MM.1S (cell line): ENCODE measurements around the gene MICALL2.

ENCODE experiments used
- DNase-seq: peaks from one replicate; pipeline ENCODE4 v3.0.0-alpha.2; 2015
- H2AFZ ChIP-seq: fragments of 300-600 bp; sonication (generic); 2 replicates; pipeline ENCODE4 v1.6.0; 2016; ENCODE audit warnings: antibody characterized with exemption, low read length
- H3F3A ChIP-seq: fragments of 300-600 bp; sonication (generic); 2 replicates; pipeline ENCODE4 v1.6.1; 2016; ENCODE audit warnings: mild to moderate bottlenecking, antibody characterized with exemption, low read length, moderate library complexity, mixed read lengths; ENCODE audit not compliant: insufficient read depth
- H3K27ac ChIP-seq: fragments of 300-600 bp; sonication (generic); 2 replicates; pipeline ENCODE4 v1.5.1; 2016; ENCODE audit warnings: mild to moderate bottlenecking, low read length
- H3K27me3 ChIP-seq: fragments of 300-600 bp; sonication (generic); replicated peaks from 2 replicates; pipeline ENCODE4 v1.6.0; 2016; ENCODE audit warnings: low read length; ENCODE audit not compliant: insufficient read depth
- H3K36me3 ChIP-seq: fragments of 300-600 bp; sonication (generic); replicated peaks from 2 replicates; pipeline ENCODE4 v1.6.1; 2016; ENCODE audit warnings: mild to moderate bottlenecking, low read length, mixed read lengths; ENCODE audit not compliant: insufficient read depth
- H3K4me1 ChIP-seq: fragments of 300-600 bp; sonication (generic); 2 replicates; pipeline ENCODE4 v1.6.1; 2016; ENCODE audit warnings: low read length, mixed read lengths
- H3K4me2 ChIP-seq: fragments of 300-600 bp; sonication (generic); 2 replicates; pipeline ENCODE4 v1.6.0; 2016; ENCODE audit warnings: low read depth, low read length
- H3K4me3 ChIP-seq: fragments of 300-600 bp; sonication (generic); 2 replicates; pipeline ENCODE4 v1.5.1; 2016; ENCODE audit warnings: low read length, mixed read lengths
- H3K79me2 ChIP-seq: fragments of 300-600 bp; sonication (generic); 2 replicates; pipeline ENCODE4 v1.6.1; 2016; ENCODE audit warnings: mixed run types, low read length, mixed read lengths
- H3K9ac ChIP-seq: fragments of 300-600 bp; sonication (generic); 2 replicates; pipeline ENCODE4 v1.6.1; 2016; ENCODE audit warnings: low read length, mixed read lengths
- H3K9me2 ChIP-seq: fragments of 300-600 bp; sonication (generic); replicated peaks from 2 replicates; pipeline ENCODE4 v1.6.1; 2016; ENCODE audit warnings: mild to moderate bottlenecking, low read length, mixed read lengths; ENCODE audit not compliant: insufficient read depth
- H3K9me3 ChIP-seq: fragments of 300-600 bp; sonication (generic); replicated peaks from 2 replicates; pipeline ENCODE4 v1.6.1; 2016; ENCODE audit warnings: mild to moderate bottlenecking, low read length, mixed read lengths; ENCODE audit not compliant: insufficient read depth
- H4K20me1 ChIP-seq: fragments of 300-600 bp; sonication (generic); 2 replicates; pipeline ENCODE4 v1.6.1; 2016; ENCODE audit warnings: mild to moderate bottlenecking, low read length, moderate library complexity, mixed read lengths; ENCODE audit not compliant: insufficient read depth
- EZH2 ChIP-seq: fragments of 300-600 bp; sonication (generic); optimal IDR thresholded peaks from 2 replicates; pipeline ENCODE3; 2017; ENCODE audit warnings: low read depth, mild to moderate bottlenecking, antibody characterized with exemption, low read length, mixed read lengths
- EZH2phosphoT487 ChIP-seq: fragments of 300-600 bp; sonication (generic); IDR thresholded peaks from 2 replicates; pipeline ENCODE4 v1.6.1; 2018; ENCODE audit warnings: antibody characterized with exemption, low read length
- TF ChIP-seq, protein P1 (sequence below): fragments of 300-600 bp; sonication (generic); IDR thresholded peaks from 2 replicates; pipeline ENCODE4 v1.5.1; 2016; ENCODE audit warnings: antibody characterized with exemption, low read length, mixed read lengths

MICALL2 gene

DNA sequence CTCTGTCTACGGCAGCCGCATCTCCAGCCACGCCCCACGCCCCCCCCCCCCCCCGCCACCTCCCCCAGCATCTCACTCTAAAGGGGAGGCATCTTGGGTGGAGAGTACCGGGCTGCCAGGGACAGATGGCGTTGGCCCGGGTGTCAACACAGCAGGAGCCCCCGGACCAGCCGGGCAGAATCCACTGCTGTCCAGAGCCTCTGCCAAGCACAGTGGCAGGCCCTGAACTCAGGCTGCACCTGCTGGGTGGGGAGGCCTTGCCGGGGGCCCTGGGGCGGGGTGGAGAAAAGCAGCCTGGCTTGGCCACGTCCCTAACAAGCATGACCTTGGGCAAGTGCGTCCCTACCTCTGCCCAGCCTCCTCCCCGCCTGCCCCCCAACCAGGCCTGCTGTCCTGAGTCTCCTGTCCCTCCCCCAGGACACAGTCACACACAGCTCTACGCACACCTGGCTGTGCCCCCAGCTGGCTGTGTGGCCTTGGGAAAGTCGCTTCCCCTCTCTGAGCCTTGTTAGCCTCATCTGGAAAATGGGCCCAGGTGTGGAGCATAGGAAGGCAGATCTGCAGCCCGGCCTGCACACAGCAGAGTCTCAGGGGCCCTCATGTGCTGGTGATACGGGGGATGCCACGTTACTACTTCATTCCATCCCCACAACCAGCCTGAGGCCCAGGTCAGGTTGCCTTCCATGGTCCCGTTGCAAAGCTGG lies 45.2 kb downstream of the MICALL2 start:
- Histone ChIP-seq H3K27ac (no peak overlapping the region), H3K36me3 (no peaks in the 10 kb centered on the region), H3K9me2 (no peaks in the 10 kb centered on the region), H3K9ac (no peak overlapping the region), H3K4me3 (no peak overlapping the region), H3K79me2 (no peaks in the 10 kb centered on the region), H4K20me1 (no peaks in the 10 kb centered on the region), H3F3A (no peaks in the 10 kb centered on the region), H3K9me3 (no peaks in the 10 kb centered on the region), H3K4me1 (peaks cover 9% of the 10 kb centered on the region), H3K27me3 (peaks cover 56% of the 10 kb centered on the region), H2AFZ (no peak overlapping the region), H3K4me2 (no peak overlapping the region)
- DNase-seq = no peak
- TF ChIP-seq EZH2 (no peak), EZH2phosphoT487 (no peak)

GRCh38 chr7:1412322-1413261 lies 46.7 kb downstream of the MICALL2 start:
- no peaks in the 10 kb centered on the region for H3K9me2 ChIP-seq
- peaks cover 5% of the 10 kb centered on the region; the same call in 1 of the 2 replicates for H3K4me1 ChIP-seq
- H3K27ac ChIP-seq = no peak overlapping the region
- no peaks in the 10 kb centered on the region for H4K20me1 ChIP-seq
- peak; percentile 81 for DNase-seq
- H3K79me2 ChIP-seq = no peaks in the 10 kb centered on the region
- H3K9me3 ChIP-seq = no peaks in the 10 kb centered on the region
- peaks cover 62% of the 10 kb centered on the region for H3K27me3 ChIP-seq
- H3K4me2 ChIP-seq = peak overlapping the region; percentile 63; the same call in 1 of the 2 replicates
- no peak overlapping the region for H3K9ac ChIP-seq
- H2AFZ ChIP-seq = peak overlapping the region; percentile 70
- TF ChIP-seq, protein P1, sequence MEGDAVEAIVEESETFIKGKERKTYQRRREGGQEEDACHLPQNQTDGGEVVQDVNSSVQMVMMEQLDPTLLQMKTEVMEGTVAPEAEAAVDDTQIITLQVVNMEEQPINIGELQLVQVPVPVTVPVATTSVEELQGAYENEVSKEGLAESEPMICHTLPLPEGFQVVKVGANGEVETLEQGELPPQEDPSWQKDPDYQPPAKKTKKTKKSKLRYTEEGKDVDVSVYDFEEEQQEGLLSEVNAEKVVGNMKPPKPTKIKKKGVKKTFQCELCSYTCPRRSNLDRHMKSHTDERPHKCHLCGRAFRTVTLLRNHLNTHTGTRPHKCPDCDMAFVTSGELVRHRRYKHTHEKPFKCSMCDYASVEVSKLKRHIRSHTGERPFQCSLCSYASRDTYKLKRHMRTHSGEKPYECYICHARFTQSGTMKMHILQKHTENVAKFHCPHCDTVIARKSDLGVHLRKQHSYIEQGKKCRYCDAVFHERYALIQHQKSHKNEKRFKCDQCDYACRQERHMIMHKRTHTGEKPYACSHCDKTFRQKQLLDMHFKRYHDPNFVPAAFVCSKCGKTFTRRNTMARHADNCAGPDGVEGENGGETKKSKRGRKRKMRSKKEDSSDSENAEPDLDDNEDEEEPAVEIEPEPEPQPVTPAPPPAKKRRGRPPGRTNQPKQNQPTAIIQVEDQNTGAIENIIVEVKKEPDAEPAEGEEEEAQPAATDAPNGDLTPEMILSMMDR = peak; percentile 59
- no peak for TF ChIP-seq EZH2
- H3F3A ChIP-seq = no peaks in the 10 kb centered on the region
- H3K4me3 ChIP-seq = peak overlapping the region; percentile 48
- H3K36me3 ChIP-seq = no peaks in the 10 kb centered on the region

- no peak overlapping the region for H3K4me3 ChIP-seq
- H3K9me3 ChIP-seq = no peaks in the 10 kb centered on the region
- no peak overlapping the region for H2AFZ ChIP-seq
- H3K79me2 ChIP-seq = no peaks in the 10 kb centered on the region
- no peaks in the 10 kb centered on the region for H3K9me2 ChIP-seq
- no peaks in the 10 kb centered on the region for H3F3A ChIP-seq
- H3K36me3 ChIP-seq = no peaks in the 10 kb centered on the region
- no peak for DNase-seq
- H3K27ac ChIP-seq = no peak overlapping the region
- no peaks in the 10 kb centered on the region for H4K20me1 ChIP-seq
- peaks cover 61% of the 10 kb centered on the region for H3K27me3 ChIP-seq
- no peaks in the 10 kb centered on the region for H3K4me1 ChIP-seq
- TF ChIP-seq EZH2 = no peak
- TF ChIP-seq EZH2phosphoT487 = no peak
- TF ChIP-seq, protein P1 = no peak
- H3K4me2 ChIP-seq = no peak overlapping the region
- no peak overlapping the region for H3K9ac ChIP-seq
Measured at GRCh38 chr7:1411414-1411813, 47.9 kb downstream of the MICALL2 start.
